HUES48 (cell line): ENCODE results near the gene MEGF10.
"Not testable (repeated sequence)": the region's sequence is repeated elsewhere in the genome, so short reads cannot be mapped to it uniquely, and the experiment has no call there.

ENCODE experiments used
- H3K27ac ChIP-seq: one replicate; pipeline ENCODE4 v1.7.0; 2013; ENCODE audit warnings: low read depth, low read length, inconsistent platforms
- H3K27me3 ChIP-seq: 2 replicates; pipeline ENCODE4 v1.6.1; 2013; ENCODE audit warnings: mild to moderate bottlenecking, low read length; ENCODE audit not compliant: control insufficient read depth, insufficient read depth
- H3K36me3 ChIP-seq: 2 replicates; pipeline ENCODE4 v1.6.1; 2013; ENCODE audit warnings: low read length; ENCODE audit not compliant: control insufficient read depth, insufficient read depth
- H3K4me1 ChIP-seq: 2 replicates; pipeline ENCODE4 v1.6.1; 2013; ENCODE audit warnings: mild to moderate bottlenecking, low read length; ENCODE audit not compliant: control insufficient read depth, insufficient read depth
- H3K4me3 ChIP-seq: 2 replicates; pipeline ENCODE4 v1.5.1; 2013; ENCODE audit warnings: mild to moderate bottlenecking, low read depth, low read length
- H3K9ac ChIP-seq: 2 replicates; pipeline ENCODE4 v1.6.1; 2013; ENCODE audit warnings: mild to moderate bottlenecking, low read depth, low read length, moderate library complexity
- H3K9me3 ChIP-seq: 2 replicates; pipeline ENCODE4 v1.6.1; 2013; ENCODE audit warnings: low read length; ENCODE audit not compliant: control insufficient read depth, insufficient read depth

The MEGF10 gene

DNA sequence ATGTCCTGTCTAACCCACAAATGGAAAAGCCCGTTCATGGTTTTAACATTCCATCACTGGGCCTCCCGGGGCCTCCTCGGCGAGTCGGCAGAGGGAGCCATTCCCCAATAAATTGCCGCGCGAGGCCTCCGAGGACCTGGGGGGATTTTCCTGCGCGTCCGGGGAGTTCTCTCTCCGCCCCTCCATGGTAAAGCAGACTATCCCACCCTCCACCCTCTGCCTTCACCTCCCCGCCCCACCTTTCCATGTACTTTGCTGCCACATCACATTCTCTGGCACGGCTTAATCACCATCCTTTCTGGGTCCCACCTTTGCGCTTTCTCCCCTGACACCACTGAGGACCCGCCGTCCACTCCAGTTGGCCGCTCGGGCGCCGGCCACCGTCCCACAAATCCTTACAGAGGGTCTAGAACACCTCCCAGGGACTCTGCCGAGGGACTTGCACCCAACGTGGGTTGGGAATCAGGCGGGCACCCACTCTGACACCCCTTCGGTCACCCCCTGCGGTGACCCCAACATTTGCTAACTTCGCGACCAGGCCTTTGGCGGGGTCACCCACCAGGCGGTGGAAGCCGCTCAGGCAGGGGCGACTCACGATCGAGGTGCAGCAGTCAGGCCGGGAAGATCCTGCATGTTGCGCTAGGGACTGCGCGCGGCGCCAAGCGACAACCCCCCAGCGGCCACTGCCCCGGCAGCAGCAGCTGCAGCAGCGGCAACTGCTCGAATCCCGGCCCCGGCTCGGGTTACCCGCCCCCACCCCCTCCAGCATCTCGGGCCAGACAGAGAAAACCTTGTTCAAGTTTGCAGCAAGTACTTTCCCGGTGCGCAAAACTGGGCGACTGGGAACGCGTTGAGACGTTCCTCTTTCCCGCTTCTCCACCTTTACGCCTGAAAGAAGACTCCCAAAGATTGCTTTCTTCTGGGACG is at the start of gene MEGF10:
MEGF10 (plus strand) TSS at position 778 of the 927 bp plus-strand sequence. CDS start 40,513 bp downstream, outside the sequence.
- Histone ChIP-seq H3K4me3 (peak within 1 kb of the TSS; percentile 99), H3K9ac (peak within 1 kb of the TSS; percentile 84), H3K36me3 (no peaks in the 10 kb centered on the region), H3K9me3 (peaks cover 9% of the 10 kb centered on the region), H3K4me1 (peaks cover 24% of the 10 kb centered on the region), H3K27ac (peak within 1 kb of the TSS; percentile 53), H3K27me3 (no peaks in the 10 kb centered on the region)

DNA sequence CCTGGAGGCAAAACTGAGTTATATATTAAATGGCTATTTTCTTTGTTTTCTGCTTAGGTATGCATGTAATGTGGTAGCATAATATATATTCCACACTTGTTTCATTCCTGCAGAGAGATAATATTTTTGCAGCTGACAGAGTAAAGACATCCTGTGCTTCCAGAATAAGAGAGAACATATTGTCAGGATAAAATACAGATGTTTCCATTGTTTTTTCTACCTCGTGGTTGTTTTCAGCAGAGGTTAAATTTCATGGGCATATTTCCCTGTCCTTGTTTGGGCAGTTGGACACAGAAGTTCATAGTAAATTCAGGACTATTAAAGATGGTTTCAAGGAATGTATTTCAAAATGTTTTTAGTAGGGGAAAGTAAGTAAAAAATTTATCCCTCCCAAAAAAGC is 47.6 kb upstream of the MEGF10 start:
- Histone ChIP-seq H3K4me1 (no peaks in the 10 kb centered on the region), H3K9me3 (no peaks in the 10 kb centered on the region), H3K9ac (no peak overlapping the region), H3K36me3 (no peaks in the 10 kb centered on the region), H3K27me3 (no peaks in the 10 kb centered on the region), H3K4me3 (no peak overlapping the region), H3K27ac (no peak overlapping the region)

DNA sequence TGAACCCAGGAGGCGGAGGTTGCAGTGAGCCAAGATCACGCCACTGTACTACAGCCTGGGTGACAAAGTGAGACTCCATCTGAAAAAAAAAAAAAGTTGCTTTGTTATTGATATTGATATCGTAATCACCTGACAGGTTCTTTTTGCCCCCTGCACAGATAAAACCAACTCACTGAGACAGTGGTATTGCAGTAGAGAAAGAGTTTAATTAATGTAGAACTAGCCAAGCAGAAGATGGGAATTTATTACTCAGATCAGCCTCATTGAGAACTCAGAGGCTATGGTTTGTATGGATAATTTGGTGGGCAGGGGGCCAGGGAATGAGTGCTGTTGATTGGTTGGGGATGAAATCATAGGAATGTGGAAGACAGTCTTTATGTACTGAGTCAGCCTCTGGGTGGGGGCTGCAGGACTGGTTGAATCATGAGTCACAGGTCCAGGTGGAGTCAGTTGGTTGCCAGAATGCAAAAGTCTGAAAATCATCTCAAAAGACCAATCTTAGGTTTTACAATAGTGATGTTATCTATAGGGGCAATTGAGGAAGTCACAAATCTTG is 35.8 kb upstream of the MEGF10 start:
- Histone ChIP-seq H3K36me3 (no peaks in the 10 kb centered on the region), H3K9ac (no peak overlapping the region), H3K27ac (no peak overlapping the region), H3K9me3 (peaks cover 15% of the 10 kb centered on the region), H3K4me1 (peaks cover 14% of the 10 kb centered on the region), H3K4me3 (no peak overlapping the region; the same call in 1 of the 2 replicates), H3K27me3 (no peaks in the 10 kb centered on the region)

DNA sequence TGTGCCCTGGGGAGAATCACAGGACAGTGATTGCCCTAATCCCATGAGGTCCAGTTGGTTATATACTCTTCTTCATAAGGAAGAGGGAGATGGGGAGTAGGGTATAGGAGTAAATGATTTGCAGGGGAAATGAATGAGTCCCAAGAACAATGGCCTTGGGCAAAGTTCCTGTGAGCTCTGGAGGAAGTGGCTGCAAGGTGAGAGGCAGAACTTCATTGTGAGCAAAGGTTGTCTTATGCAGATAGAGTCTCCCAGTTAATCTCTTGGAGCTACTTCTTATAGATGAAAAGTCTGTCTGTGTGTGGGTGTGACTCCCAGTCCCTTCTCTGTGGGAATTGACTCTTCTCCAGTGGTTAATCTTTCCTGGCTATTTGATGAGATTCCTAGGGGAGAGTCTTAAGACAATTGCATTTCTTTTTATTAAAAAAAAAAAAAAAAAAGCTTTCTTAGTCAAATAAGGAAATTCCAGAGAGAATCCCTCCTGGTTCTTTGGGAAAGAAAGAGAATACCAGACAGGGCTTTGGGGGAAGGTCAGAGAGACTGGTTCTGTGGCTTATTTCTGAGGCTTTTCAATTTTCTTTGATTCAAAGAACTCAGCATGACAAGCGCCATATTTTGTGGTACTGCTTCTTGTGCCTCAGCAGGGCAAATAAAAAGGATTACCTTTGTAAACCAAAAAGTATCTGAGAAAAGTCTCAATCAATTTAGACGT is 33.6 kb upstream of the MEGF10 start:
- peak overlapping the region; percentile 95 for H3K27ac ChIP-seq
- H3K27me3 ChIP-seq, result no peaks in the 10 kb centered on the region
- H3K9me3 ChIP-seq, result peaks cover 15% of the 10 kb centered on the region
- H3K4me3 ChIP-seq, result no peak overlapping the region
- H3K36me3 ChIP-seq, result no peaks in the 10 kb centered on the region
- 0 out of 2 replicates have a peak overlapping the region, but pooled peaks have one; percentile 12 for H3K9ac ChIP-seq
- peaks cover 14% of the 10 kb centered on the region for H3K4me1 ChIP-seq

DNA sequence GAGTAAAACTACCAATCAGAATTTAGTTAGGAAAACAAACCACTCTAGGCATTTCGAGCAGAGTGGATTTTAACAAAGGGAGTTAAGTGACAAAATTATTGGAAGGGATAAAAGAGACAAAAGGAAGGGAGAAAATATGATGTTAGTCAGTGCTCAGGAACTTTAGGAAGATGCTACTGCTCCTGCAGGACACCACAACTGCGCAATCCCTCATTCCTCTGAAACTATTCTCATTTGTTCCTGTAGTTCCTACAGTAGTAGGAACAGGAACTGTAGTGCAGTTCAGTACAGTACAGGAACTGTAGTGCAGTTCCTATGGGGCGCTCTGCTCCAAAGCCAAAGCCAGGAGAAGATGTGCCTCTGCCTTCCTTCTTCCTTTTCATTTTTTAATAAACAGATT is 29.9 kb upstream of the MEGF10 start:
- H3K36me3 ChIP-seq, result no peaks in the 10 kb centered on the region
- no peak overlapping the region for H3K4me3 ChIP-seq
- H3K4me1 ChIP-seq, result peaks cover 14% of the 10 kb centered on the region
- H3K27me3 ChIP-seq, result no peaks in the 10 kb centered on the region
- H3K27ac ChIP-seq, result no peak overlapping the region
- peaks cover 1% of the 10 kb centered on the region; the same call in 1 of the 2 replicates for H3K9me3 ChIP-seq
- no peak overlapping the region for H3K9ac ChIP-seq

DNA sequence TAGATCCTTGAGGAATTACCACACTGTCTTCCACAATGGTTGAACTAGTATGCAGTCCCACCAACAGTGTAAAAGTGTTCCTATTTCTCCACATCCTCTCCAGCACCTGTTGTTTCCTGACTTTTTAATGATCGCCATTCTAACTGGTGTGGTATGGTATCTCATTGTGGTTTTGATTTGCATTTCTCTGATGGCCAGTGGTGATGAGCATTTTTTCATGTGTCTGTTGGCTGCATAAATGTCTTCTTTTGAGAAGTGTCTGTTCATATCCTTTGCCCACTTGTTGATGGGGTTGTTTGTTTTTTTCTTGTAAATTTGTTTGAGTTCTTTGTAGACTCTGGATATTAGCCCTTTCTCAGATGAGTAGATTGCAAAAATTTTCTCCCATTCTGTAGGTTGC is 25.1 kb upstream of the MEGF10 start:
- H3K27ac ChIP-seq, H3K36me3 ChIP-seq, H3K27me3 ChIP-seq, H3K9me3 ChIP-seq, H3K9ac ChIP-seq, H3K4me1 ChIP-seq, H3K4me3 ChIP-seq: not testable (repeated sequence)

DNA sequence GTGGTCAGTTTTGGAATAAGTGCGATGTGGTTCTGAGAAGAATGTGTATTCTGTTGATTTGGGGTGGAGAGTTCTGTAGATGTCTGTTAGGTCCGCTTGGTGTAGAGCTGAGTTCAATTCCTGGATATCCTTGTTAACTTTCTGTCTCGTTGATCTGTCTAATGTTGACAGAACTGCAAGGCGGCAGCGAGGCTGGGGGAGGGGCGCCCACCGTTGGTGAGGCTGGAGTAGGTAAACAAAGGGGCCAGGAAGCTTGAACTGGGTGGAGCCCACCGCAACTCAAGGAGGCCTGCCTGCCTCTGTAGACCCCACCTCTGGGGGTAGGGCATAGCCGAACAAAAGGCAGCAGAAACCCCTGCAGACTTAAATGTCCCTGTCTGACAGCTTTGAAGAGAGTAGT is 22.3 kb upstream of the MEGF10 start:
- H3K4me1 ChIP-seq, H3K4me3 ChIP-seq, H3K27me3 ChIP-seq, H3K36me3 ChIP-seq, H3K27ac ChIP-seq, H3K9ac ChIP-seq, H3K9me3 ChIP-seq: not testable (repeated sequence)

DNA sequence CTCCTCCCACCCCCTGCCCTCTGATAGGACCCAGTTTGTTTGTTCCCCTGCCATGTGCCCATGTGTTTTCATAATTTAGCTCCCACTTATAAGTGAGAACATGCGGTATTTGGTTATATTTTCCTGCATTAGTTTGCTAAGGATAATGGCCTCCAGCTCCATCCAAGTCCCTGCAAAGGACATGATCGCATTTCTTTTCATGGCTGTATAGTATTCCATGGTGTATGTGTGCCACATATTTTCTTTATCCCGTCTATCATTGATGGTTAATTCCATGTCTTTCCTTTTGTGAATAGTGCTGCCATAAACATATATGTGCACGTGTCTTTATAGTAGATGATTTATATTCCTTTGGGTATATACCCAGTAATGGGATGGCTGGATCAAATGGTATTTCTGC is 19.9 kb upstream of the MEGF10 start:
- not testable (repeated sequence) for H3K9ac ChIP-seq, H3K4me1 ChIP-seq, H3K4me3 ChIP-seq, H3K36me3 ChIP-seq, H3K9me3 ChIP-seq, H3K27me3 ChIP-seq, H3K27ac ChIP-seq

DNA sequence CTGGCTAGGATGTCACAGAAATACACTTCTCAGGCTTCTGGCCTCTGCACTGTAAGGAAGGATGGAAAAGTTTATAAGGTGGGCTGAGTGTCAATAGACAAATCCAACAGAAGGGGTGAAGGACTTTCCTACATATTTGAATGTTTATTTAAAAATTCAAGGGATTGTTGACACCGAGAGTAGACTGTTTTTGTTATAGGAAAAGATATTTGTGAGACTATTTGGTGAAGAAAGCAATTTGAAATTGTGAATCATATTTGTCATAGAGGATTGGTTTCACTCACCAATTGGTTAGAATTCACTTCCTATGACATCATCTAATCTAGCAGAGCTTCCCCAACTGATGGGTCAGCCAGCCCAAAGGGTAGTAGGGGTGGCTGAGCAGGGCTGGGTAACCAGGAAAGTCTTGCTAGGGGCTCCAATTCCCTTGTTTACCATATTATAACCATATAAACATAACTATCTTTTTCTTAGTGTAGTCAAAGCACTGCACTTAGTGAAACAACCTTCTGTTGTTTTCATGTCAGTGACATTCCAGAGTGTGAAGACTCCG is 14.9 kb upstream of the MEGF10 start:
- Histone ChIP-seq H3K9me3 (no peaks in the 10 kb centered on the region), H3K27me3 (no peaks in the 10 kb centered on the region), H3K9ac (no peak overlapping the region), H3K4me1 (no peaks in the 10 kb centered on the region), H3K27ac (no peak overlapping the region), H3K36me3 (no peaks in the 10 kb centered on the region), H3K4me3 (no peak overlapping the region)

DNA sequence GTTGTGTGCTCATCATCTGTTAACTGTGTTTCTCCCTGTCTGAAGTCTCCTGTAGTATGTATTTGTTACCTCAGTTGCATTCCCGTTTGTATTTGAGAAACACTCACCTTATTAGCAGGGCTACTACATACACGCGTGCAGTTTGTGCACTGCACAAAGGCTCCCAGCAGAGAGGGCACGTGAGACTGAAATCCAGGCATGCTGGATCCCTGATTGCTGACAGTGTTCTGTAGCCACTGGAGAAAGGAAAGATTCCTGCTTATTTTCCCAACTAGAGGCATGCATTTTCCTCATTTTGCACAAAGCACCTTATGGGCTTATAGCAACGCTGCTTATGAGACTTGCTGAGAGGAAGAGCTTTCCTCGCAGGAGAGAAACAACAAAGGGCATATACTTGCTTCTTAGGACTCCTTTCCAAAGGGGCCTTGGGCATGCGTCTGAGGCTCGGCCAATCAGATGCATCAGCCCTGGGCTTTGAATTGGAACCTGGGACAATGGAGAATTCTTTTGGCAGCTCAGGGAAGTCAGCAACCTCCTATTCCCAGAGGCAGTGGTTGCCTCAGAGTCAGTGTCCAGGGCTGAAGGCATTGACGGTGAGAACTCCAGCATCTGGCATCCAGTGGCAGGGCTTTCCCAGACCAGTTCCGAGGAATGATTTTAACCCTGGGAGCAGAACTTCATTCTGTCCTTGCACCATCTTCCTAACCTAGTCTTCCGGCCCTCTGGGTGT is 9.9 kb upstream of the MEGF10 start:
- Histone ChIP-seq H3K36me3 (no peaks in the 10 kb centered on the region), H3K27me3 (no peaks in the 10 kb centered on the region), H3K27ac (no peak overlapping the region), H3K4me1 (no peaks in the 10 kb centered on the region), H3K9me3 (no peaks in the 10 kb centered on the region), H3K4me3 (no peak overlapping the region), H3K9ac (no peak overlapping the region)
